Nephron (organoid): ENCODE measurements around the gene RBBP4.
A peak's percentile ranks its signal among the peaks of the same experiment; 100 is the strongest.

Source experiments
- H3K27ac Mint-ChIP-seq, 3 experiments: 2 replicates each; pipeline ENCODE4 v1.8.0; 2020; ENCODE audit warnings: mixed read lengths in 3 of 3, mild to moderate bottlenecking in 2 of 3, moderate library complexity in 1 of 3
- H3K27me3 Mint-ChIP-seq: 2 replicates; pipeline ENCODE4 v1.8.0; 2021; ENCODE audit warnings: low read depth, mild to moderate bottlenecking, moderate library complexity, mixed read lengths
- H3K36me3 Mint-ChIP-seq: 2 replicates; pipeline ENCODE4 v1.8.0; 2020; ENCODE audit warnings: low read depth, mixed read lengths
- H3K4me1 Mint-ChIP-seq: 2 replicates; pipeline ENCODE4 v1.8.0; 2020; ENCODE audit warnings: mixed read lengths
- H3K4me3 Mint-ChIP-seq, 3 experiments: 2 replicates each; pipeline ENCODE4 v1.8.0; 2020; ENCODE audit warnings: mild to moderate bottlenecking in 3 of 3, mixed read lengths in 3 of 3, moderate library complexity in 2 of 3
- H3K9me3 Mint-ChIP-seq: 2 replicates; pipeline ENCODE4 v1.8.0; 2020; ENCODE audit warnings: mixed read lengths
- TF ChIP-seq, protein P1 (sequence below), 3 experiments: fragments of 200-600 bp; sonication (generic); IDR thresholded peaks; one replicate each; pipeline ENCODE4 v1.5.0; 2021; ENCODE audit warnings: antibody characterized with exemption in 3 of 3; ENCODE audit not compliant: unreplicated experiment in 3 of 3

Gene RBBP4

DNA sequence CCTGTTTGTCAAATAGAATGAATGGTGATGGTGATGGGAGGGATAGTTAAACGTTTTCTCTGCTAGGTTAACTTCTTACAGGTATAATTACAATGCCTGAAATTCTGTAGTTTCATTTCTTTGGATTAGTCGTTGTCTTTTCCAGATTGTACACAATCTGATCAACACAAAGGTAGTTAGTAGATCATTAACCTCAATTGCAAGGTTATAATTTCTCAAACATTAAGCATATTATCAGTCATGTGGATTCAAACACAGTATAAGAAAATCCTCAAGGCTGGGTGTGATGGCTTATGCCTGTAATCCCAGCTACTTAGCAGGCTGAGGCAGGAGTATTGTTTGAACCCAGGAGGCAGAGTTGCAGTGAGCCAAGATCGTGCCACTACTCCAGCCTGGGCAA lies 31.0 kb downstream of the RBBP4 start:
- no peaks in the 10 kb centered on the region for H3K27me3 Mint-ChIP-seq
- H3K4me3 Mint-ChIP-seq: no peak overlapping the region
- H3K4me1 Mint-ChIP-seq: peaks cover 20% of the 10 kb centered on the region
- H3K9me3 Mint-ChIP-seq: no peaks in the 10 kb centered on the region
- H3K36me3 Mint-ChIP-seq: peaks cover 76% of the 10 kb centered on the region
- TF ChIP-seq, protein P1, sequence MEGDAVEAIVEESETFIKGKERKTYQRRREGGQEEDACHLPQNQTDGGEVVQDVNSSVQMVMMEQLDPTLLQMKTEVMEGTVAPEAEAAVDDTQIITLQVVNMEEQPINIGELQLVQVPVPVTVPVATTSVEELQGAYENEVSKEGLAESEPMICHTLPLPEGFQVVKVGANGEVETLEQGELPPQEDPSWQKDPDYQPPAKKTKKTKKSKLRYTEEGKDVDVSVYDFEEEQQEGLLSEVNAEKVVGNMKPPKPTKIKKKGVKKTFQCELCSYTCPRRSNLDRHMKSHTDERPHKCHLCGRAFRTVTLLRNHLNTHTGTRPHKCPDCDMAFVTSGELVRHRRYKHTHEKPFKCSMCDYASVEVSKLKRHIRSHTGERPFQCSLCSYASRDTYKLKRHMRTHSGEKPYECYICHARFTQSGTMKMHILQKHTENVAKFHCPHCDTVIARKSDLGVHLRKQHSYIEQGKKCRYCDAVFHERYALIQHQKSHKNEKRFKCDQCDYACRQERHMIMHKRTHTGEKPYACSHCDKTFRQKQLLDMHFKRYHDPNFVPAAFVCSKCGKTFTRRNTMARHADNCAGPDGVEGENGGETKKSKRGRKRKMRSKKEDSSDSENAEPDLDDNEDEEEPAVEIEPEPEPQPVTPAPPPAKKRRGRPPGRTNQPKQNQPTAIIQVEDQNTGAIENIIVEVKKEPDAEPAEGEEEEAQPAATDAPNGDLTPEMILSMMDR (IDR thresholded peaks at IDR 0.05; ENCODE audit: unreplicated experiment in 3 of 3): no peak
- H3K27ac Mint-ChIP-seq: peak overlapping the region; percentile 42 to 92 (median 53)

DNA sequence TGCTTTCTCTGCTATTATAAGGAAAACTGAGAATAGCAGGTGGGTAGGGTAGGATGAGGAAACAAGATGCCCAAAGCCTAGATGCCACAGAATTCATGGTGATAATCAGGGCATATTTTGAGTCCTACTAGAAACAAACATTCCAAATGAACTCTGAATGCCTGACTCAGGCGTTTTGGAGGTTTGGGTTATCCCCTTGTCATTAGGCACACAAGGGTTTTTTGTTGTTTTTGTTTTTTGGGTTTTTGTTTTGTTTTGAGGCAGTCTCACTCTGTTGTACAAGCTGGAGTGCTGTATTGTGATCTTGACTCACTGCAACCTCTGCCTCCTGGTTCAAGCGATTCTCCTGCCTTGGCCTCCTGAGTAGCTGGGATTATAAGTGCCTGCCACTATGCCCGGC lies 32.4 kb downstream of the RBBP4 start:
- Mint-ChIP-seq H3K4me3 (no peak overlapping the region), H3K27me3 (no peaks in the 10 kb centered on the region), H3K9me3 (no peaks in the 10 kb centered on the region), H3K4me1 (peaks cover 20% of the 10 kb centered on the region), H3K27ac (peak overlapping the region in 1 of 3 experiments; percentile 66), H3K36me3 (peaks cover 68% of the 10 kb centered on the region)
- TF ChIP-seq, protein P1 (IDR thresholded peaks at IDR 0.05; ENCODE audit: unreplicated experiment in 3 of 3): no peak

DNA sequence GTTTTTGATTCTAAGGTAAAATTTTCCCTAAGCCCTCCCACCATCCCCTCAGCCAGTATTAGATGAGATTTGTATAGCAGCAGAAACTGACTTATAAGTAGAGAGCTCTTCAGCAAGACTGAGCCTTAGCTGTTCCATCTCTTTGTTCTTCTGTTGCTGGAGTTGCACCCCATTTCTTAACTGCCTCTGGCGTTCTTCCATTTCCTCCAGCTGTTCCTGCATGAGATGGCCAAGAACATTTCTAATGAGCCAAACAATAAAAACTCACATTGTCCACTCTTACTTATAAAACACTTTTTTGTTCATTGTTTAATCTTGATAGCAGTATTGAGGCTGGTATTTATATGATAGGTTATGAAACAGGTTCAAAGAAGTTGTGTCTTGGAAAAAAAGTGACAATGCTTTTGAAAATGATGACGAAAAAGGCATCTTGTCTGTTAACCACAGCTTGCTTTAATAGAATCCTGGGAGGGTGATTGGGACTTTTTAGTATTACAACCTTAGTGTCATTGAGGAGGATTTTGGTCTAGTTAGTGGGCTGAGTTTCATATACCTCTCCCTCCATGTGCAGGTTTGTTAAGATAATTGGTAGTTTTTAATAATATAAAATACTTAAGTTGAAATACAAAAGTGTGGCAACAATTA lies 33.3 kb downstream of the RBBP4 start:
- no peak overlapping the region for H3K4me3 Mint-ChIP-seq
- peaks cover 67% of the 10 kb centered on the region for H3K36me3 Mint-ChIP-seq
- peak overlapping the region; percentile 51 to 66 (median 62) for H3K27ac Mint-ChIP-seq
- H3K4me1 Mint-ChIP-seq: peaks cover 20% of the 10 kb centered on the region
- no peaks in the 10 kb centered on the region for H3K9me3 Mint-ChIP-seq
- no peaks in the 10 kb centered on the region for H3K27me3 Mint-ChIP-seq
- TF ChIP-seq, protein P1 (IDR thresholded peaks at IDR 0.05; ENCODE audit: unreplicated experiment in 3 of 3): no peak

DNA sequence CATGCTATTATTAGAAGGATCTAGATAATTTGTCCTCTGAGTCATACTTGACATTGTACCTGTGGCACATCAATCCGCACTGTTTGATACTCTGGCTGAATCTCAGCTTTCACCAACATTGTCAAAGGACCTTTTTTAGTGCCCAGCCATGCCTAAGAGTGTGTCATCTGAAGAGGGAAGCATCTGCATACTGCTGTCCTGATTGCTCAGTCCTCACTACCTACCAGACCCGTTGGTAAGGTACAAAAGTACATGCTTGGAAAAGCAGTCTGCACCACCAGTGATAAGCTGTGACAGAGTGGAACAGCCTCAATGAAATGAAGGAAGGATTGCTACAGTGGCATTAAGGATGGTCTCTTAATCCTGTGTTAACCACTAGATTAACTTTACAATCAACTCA lies 34.5 kb downstream of the RBBP4 start:
- peak overlapping the region in 1 of 3 experiments; percentile 13 for H3K27ac Mint-ChIP-seq
- peaks cover 20% of the 10 kb centered on the region for H3K4me1 Mint-ChIP-seq
- no peaks in the 10 kb centered on the region for H3K9me3 Mint-ChIP-seq
- H3K27me3 Mint-ChIP-seq: no peaks in the 10 kb centered on the region
- TF ChIP-seq, protein P1 (IDR thresholded peaks at IDR 0.05; ENCODE audit: unreplicated experiment in 3 of 3): no peak
- H3K4me3 Mint-ChIP-seq: no peak overlapping the region
- peaks cover 62% of the 10 kb centered on the region for H3K36me3 Mint-ChIP-seq

DNA sequence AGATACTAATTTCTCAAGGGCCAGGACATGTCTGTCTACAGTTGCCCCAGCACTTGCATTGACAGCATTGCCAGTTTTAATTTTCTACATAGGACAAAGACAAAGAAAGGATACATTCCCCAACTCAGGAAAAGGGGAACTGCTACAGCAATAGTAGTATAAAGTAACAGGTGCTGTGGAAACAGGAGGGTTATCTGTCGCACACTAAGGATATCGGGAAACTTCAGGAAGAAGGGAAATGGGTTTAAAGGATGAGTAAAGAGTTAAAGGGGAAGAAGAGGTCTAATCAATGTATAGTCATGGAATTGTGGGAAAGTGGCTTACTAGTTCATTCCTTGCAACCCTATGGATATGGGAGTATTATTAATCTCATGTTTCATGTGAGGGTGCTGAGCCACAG lies 35.4 kb downstream of the RBBP4 start:
- TF ChIP-seq, protein P1 (IDR thresholded peaks at IDR 0.05; ENCODE audit: unreplicated experiment in 3 of 3): no peak
- peak overlapping the region in 1 of 3 experiments; percentile 6 for H3K27ac Mint-ChIP-seq
- H3K4me3 Mint-ChIP-seq: no peak overlapping the region
- H3K9me3 Mint-ChIP-seq: no peaks in the 10 kb centered on the region
- peaks cover 16% of the 10 kb centered on the region for H3K4me1 Mint-ChIP-seq
- no peaks in the 10 kb centered on the region for H3K27me3 Mint-ChIP-seq
- H3K36me3 Mint-ChIP-seq: peaks cover 54% of the 10 kb centered on the region
